ENCODE data around the gene APIP.
A peak's percentile ranks its signal among the peaks of the same experiment; 100 is the strongest.

The APIP gene

GRCh38 chr11:34916015-34916842 is at the start of gene APIP, which contains the start of gene PDHX:
Gene APIP, minus strand, starts transcription at chr11:34916379. Its CDS starts 95 bp downstream, at chr11:34916284.
Gene PDHX, plus strand, starts transcription at chr11:34916618. Its CDS starts 38 bp downstream, at chr11:34916656.
- H4K20me1 ChIP-seq, result peaks cover 0 to 25% (median 5%) of the 10 kb centered on the region in 11 experiments; a peak in 6 of 22 replicates
- peak within 1 kb of the TSS; percentile 93 to 99 (median 96) for H3K27ac ChIP-seq
- no peak for TF ChIP-seq Cebpa-rat (IDR thresholded peaks at IDR 0.05)
- H3K4me3 ChIP-seq, result peak within 1 kb of the TSS; percentile 75 to 96 (median 86)
- H3K27me3 ChIP-seq, result no peaks in the 10 kb centered on the region
- peak within 1 kb of the TSS; percentile 84 to 97 (median 92) for H3K4me2 ChIP-seq
- peaks cover 0 to 46% (median 25%) of the 10 kb centered on the region in 11 experiments; a peak in 21 of 22 replicates for H3K36me3 ChIP-seq
- H3K9ac ChIP-seq, result peak within 1 kb of the TSS; percentile 94 to 99 (median 97)
- peaks cover 0 to 18% (median 14%) of the 10 kb centered on the region in 11 experiments; a peak in 14 of 22 replicates for H3K9me3 ChIP-seq (replicated peaks in 1 of 11)
- peaks cover 31 to 56% (median 38%) of the 10 kb centered on the region in 10 experiments for H3K4me1 ChIP-seq

GRCh38 chr11:34964610-34965331 is 48.6 kb upstream of the APIP start:
- H3K27ac ChIP-seq, result no peak overlapping the region
- H3K27me3 ChIP-seq, result no peaks in the 10 kb centered on the region
- no peak overlapping the region for H3K4me2 ChIP-seq
- H3K9ac ChIP-seq, result no peak overlapping the region
- peaks cover 49 to 91% (median 70%) of the 10 kb centered on the region in 11 experiments for H3K36me3 ChIP-seq
- H3K4me1 ChIP-seq, result no peaks in the 10 kb centered on the region
- H3K4me3 ChIP-seq, result no peak overlapping the region
- no peaks in the 10 kb centered on the region for H4K20me1 ChIP-seq
- no peaks in the 10 kb centered on the region for H3K9me3 ChIP-seq (replicated peaks in 1 of 11)
- TF ChIP-seq Cebpa-rat (IDR thresholded peaks at IDR 0.05), result no peak

GRCh38 chr11:34963351-34963750 is 47.2 kb upstream of the APIP start:
- Histone ChIP-seq H3K9ac (no peak overlapping the region), H4K20me1 (no peaks in the 10 kb centered on the region), H3K9me3 (replicated peaks in 1 of 11) (no peaks in the 10 kb centered on the region), H3K4me2 (no peak overlapping the region), H3K4me3 (no peak overlapping the region), H3K36me3 (peaks cover 41 to 91% (median 68%) of the 10 kb centered on the region in 11 experiments), H3K27me3 (no peaks in the 10 kb centered on the region), H3K4me1 (no peaks in the 10 kb centered on the region), H3K27ac (no peak overlapping the region)
- no peak for TF ChIP-seq Cebpa-rat (IDR thresholded peaks at IDR 0.05)

GRCh38 chr11:34962034-34962433 is 45.9 kb upstream of the APIP start:
- no peak for TF ChIP-seq Cebpa-rat (IDR thresholded peaks at IDR 0.05)
- Histone ChIP-seq H3K4me2 (no peak overlapping the region), H3K36me3 (peaks cover 39 to 92% (median 66%) of the 10 kb centered on the region in 11 experiments), H3K4me1 (peaks cover 0 to 5% (median 0%) of the 10 kb centered on the region in 10 experiments; a peak in 3 of 20 replicates), H4K20me1 (no peaks in the 10 kb centered on the region), H3K27me3 (no peaks in the 10 kb centered on the region), H3K4me3 (no peak overlapping the region), H3K9ac (no peak overlapping the region), H3K27ac (no peak overlapping the region), H3K9me3 (replicated peaks in 1 of 11) (no peaks in the 10 kb centered on the region; a peak in 1 of 22 replicates)

GRCh38 chr11:34960277-34960676 is 44.1 kb upstream of the APIP start:
- H4K20me1 ChIP-seq, result no peaks in the 10 kb centered on the region
- no peaks in the 10 kb centered on the region for H3K27me3 ChIP-seq
- H3K9me3 ChIP-seq (replicated peaks in 1 of 11), result no peaks in the 10 kb centered on the region; a peak in 1 of 22 replicates
- H3K4me1 ChIP-seq, result peaks cover 0 to 8% (median 0%) of the 10 kb centered on the region in 10 experiments; a peak in 3 of 20 replicates
- H3K9ac ChIP-seq, result no peak overlapping the region
- H3K4me3 ChIP-seq, result no peak overlapping the region
- peaks cover 25 to 81% (median 60%) of the 10 kb centered on the region in 11 experiments for H3K36me3 ChIP-seq
- no peak for TF ChIP-seq Cebpa-rat (IDR thresholded peaks at IDR 0.05)
- H3K27ac ChIP-seq, result no peak overlapping the region
- H3K4me2 ChIP-seq, result no peak overlapping the region

- H4K20me1 ChIP-seq, result no peaks in the 10 kb centered on the region
- H3K4me2 ChIP-seq, result no peak overlapping the region
- no peaks in the 10 kb centered on the region for H3K27me3 ChIP-seq
- peaks cover 20 to 77% (median 55%) of the 10 kb centered on the region in 11 experiments for H3K36me3 ChIP-seq
- H3K9me3 ChIP-seq (replicated peaks in 1 of 11), result no peaks in the 10 kb centered on the region; a peak in 1 of 22 replicates
- no peak overlapping the region for H3K9ac ChIP-seq
- TF ChIP-seq Cebpa-rat (IDR thresholded peaks at IDR 0.05), result peak in 2 of 11 experiments; percentile 21 to 33; a peak in 1 of 22 replicates
- no peak overlapping the region for H3K27ac ChIP-seq
- H3K4me3 ChIP-seq, result no peak overlapping the region
- H3K4me1 ChIP-seq, result peaks cover 0 to 8% (median 0%) of the 10 kb centered on the region in 10 experiments; a peak in 3 of 20 replicates
Measured at GRCh38 chr11:34959770-34960169, 43.6 kb upstream of the APIP start.

GRCh38 chr11:34957606-34958005 is 41.4 kb upstream of the APIP start:
- no peak overlapping the region for H3K4me2 ChIP-seq
- H3K4me3 ChIP-seq, result no peak overlapping the region
- H3K27me3 ChIP-seq, result no peaks in the 10 kb centered on the region
- H3K27ac ChIP-seq, result no peak overlapping the region
- peaks cover 17 to 74% (median 54%) of the 10 kb centered on the region in 11 experiments; a peak in 21 of 22 replicates for H3K36me3 ChIP-seq
- H3K9me3 ChIP-seq (replicated peaks in 1 of 11), result no peaks in the 10 kb centered on the region; a peak in 1 of 22 replicates
- peaks cover 0 to 8% (median 0%) of the 10 kb centered on the region in 10 experiments; a peak in 3 of 20 replicates for H3K4me1 ChIP-seq
- TF ChIP-seq Cebpa-rat (IDR thresholded peaks at IDR 0.05), result no peak
- no peaks in the 10 kb centered on the region for H4K20me1 ChIP-seq
- H3K9ac ChIP-seq, result no peak overlapping the region

- TF ChIP-seq Cebpa-rat (IDR thresholded peaks at IDR 0.05), result no peak
- H3K27me3 ChIP-seq, result no peaks in the 10 kb centered on the region
- no peak overlapping the region for H3K27ac ChIP-seq
- peaks cover 17 to 71% (median 53%) of the 10 kb centered on the region in 11 experiments; a peak in 21 of 22 replicates for H3K36me3 ChIP-seq
- no peak overlapping the region for H3K9ac ChIP-seq
- H3K4me1 ChIP-seq, result peaks cover 0 to 8% (median 0%) of the 10 kb centered on the region in 10 experiments; a peak in 3 of 20 replicates
- H3K4me3 ChIP-seq, result no peak overlapping the region
- no peaks in the 10 kb centered on the region for H4K20me1 ChIP-seq
- peak overlapping the region in 1 of 11 experiments; percentile 32; a peak in 1 of 22 replicates for H3K4me2 ChIP-seq
- H3K9me3 ChIP-seq (replicated peaks in 1 of 11), result no peaks in the 10 kb centered on the region; a peak in 1 of 22 replicates
Measured at GRCh38 chr11:34957206-34957605, 41.0 kb upstream of the APIP start.

- no peak overlapping the region for H3K27ac ChIP-seq
- H3K4me2 ChIP-seq, result no peak overlapping the region
- H3K27me3 ChIP-seq, result no peaks in the 10 kb centered on the region
- TF ChIP-seq Cebpa-rat (IDR thresholded peaks at IDR 0.05), result no peak
- H4K20me1 ChIP-seq, result no peaks in the 10 kb centered on the region
- H3K9ac ChIP-seq, result no peak overlapping the region
- H3K4me1 ChIP-seq, result peaks cover 0 to 8% (median 0%) of the 10 kb centered on the region in 10 experiments; a peak in 3 of 20 replicates
- no peak overlapping the region for H3K4me3 ChIP-seq
- H3K36me3 ChIP-seq, result peaks cover 15 to 52% (median 39%) of the 10 kb centered on the region in 11 experiments
- no peaks in the 10 kb centered on the region; a peak in 2 of 22 replicates for H3K9me3 ChIP-seq (replicated peaks in 1 of 11)
Measured at GRCh38 chr11:34953955-34954354, 37.8 kb upstream of the APIP start.
